ELF-1 (cell line): ENCODE data around the gene RTRAF.
A peak's percentile ranks its signal among the peaks of the same experiment; 100 is the strongest.

Experiments used
- DNase-seq: peaks from one replicate; pipeline ENCODE4 v3.0.0-alpha.2; 2016; ENCODE audit warnings: low read depth, low spot score

Gene RTRAF

GRCh38 chr14:52020161-52020714 is 30.9 kb downstream of the RTRAF start:
- no peak for DNase-seq

DNA sequence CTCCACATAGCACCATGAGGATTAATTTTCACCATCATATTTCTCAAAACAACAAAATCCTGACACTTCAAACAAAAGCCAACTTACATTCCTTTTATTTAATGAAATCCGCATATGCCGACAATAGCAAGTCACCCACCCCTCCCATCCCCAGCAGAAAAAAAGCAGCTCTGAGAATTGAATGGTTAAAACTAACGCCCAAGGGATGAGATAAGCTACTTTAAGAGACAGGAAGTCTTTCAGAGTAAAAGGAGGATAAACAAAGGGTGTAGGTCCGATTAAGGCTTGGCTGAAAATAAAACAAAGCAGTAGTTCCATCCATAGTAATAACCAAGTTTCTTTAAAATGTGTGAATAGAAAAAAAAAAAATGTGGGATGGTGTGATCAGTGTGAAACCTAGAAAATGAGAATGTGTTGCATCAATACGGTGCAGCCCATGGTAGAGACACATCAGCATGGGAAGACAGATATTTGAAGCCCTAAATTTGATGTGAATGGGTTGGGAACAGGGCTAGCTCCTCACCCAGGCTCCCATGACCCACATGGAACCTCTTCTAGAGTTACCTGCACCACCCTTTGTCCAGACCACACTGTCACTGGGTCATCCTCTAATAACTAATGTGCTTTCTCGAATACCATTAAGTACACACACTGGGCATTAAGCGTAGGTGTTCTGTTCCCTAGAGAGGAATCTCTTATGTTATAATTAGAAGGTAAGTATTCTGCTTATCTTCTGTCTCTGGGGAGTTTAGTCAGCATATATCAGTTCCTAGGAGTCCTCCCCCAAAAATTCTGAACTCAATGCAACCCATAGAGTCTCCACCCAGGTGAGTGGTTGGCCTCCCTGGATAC is 31.7 kb downstream of the RTRAF start:
- peak; percentile 13 for DNase-seq

DNA sequence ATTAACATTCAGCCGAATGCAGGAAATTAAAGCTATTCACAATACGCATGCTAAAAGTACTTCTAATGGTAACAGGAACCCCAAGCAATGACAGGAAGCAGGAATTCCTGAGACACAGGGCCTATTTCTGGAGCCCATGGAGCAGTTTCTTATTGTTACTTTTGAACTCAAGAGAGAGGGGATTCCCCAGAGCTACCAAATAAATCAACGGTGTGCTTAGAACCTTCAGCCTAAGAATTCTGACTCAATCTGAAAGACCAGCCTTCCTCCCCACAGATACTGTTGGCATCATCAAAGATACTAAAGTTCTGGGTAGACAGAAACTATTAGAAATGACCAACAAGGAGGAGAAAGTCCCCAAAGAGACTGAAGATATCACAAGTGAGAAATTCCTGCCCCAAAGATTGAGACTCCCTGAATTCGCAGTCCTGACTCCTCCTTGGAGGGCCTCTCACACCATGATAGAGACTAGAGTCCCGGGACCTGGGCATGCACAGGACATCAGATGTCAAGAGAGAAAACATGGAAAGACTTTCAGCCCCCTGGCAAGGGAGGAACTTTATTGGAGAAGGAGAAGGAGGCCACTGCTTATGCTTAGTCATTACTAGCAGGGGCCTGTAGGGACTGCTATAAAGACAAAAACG is 32.7 kb downstream of the RTRAF start:
- no peak for DNase-seq

DNA sequence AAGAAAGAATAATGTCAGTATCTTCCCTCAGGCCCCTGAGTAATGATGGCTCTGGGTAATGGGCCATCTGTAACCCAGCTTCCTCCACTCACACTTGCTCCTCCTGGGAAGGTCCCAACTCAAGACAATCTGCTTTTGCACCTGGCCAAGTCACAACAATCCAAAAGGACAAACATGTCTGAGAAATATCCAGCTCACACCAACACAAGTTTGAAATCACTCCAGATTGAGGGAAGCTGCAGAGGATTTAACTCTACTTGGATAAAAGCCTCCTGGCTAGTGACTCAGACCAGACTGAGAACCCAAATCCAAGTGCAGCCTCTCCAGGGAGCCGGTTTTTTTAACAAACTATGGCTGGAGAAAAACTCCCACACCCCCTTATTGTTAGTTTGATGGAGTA is 34.2 kb downstream of the RTRAF start:
- DNase-seq: no peak

DNA sequence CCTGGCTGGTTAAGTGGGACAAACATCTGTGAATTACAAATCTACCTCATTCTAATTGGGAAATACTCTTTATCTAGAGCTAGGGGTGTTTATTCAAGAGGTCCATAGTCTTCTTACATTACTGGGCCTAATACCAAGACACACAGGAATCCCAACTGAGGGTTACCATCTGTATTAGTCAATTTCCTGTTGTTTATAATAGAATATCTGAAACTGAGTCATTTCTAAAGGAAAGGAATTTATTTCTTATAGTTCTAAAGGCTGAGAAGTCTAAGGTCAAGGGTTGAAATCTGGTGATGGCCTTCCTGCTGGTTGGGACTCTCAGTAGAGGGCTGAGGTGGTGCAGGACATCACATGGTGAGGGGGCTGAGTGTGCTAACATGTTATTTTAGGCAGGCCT is 36.0 kb downstream of the RTRAF start:
- DNase-seq: no peak

- DNase-seq: no peak
These were observed 36.8 kb downstream of the RTRAF start for GRCh38 chr14:52026017-52026660.

- DNase-seq: no peak
These were observed 37.6 kb downstream of the RTRAF start for GRCh38 chr14:52026901-52027300.

DNA sequence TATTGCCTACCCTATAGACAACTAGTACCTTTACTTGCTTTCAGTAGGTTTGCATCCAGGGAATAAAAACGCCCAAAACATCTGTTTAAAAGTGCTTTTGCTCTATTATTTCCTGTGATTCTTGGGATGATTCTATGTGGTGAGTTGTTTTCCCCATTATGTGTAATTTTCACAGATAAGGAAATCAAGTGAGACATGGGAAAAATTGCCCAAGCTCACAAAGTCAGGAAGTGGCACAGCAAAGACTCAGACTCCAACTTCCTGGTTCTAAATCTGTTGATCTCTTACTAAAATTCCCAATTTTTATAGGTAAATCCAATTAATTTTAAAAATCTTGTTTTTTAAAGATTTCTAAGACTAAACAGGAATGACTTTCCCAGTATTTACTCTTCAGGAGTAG is 40.5 kb downstream of the RTRAF start:
- no peak for DNase-seq

DNA sequence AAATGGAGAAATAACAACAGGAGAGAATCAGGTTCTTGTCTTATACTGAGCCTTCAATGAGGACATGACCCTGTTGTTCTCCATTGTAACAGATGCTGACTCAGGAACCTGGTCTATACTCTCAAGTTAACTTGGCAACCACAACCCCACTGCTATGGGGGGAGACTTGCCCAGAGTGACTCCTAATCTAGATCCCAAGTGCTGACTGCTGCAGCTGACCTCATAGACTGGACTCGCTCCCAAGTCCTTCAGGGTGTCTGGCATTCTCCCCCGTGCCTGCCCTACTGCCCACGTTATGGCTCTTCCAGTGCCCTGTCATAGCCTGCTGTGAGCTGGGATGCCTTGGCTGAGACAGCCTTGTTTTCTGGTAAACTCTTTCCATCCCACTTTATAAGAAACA is 42.4 kb downstream of the RTRAF start:
- DNase-seq: no peak

DNA sequence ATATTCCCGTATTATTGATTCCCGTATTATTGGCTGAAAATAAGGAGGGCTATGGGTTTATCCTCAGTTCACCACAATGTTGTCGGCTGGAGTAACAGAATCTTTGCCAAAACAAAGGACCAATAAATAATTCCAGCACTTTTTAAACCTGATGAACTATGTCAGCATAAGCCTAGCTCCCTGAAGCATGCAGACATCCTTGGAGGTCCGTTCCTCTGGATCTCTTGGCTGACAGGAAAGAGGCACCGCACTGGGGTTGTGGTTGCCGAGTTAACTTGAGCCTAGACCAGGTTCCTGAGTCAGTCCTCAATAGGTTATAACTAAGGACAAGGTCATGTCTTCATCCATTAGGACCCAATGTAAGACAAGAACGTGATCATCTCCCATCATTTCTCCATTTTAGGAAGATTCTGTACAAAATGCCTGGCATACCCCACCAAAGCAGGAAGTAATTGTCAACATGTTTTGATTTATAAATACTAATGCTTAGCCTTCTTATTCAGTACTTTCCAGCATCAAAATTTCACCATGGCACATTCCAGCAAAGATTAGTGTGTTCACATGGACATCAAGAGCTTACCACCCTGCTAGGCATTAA is 43.0 kb downstream of the RTRAF start:
- DNase-seq: no peak

DNA sequence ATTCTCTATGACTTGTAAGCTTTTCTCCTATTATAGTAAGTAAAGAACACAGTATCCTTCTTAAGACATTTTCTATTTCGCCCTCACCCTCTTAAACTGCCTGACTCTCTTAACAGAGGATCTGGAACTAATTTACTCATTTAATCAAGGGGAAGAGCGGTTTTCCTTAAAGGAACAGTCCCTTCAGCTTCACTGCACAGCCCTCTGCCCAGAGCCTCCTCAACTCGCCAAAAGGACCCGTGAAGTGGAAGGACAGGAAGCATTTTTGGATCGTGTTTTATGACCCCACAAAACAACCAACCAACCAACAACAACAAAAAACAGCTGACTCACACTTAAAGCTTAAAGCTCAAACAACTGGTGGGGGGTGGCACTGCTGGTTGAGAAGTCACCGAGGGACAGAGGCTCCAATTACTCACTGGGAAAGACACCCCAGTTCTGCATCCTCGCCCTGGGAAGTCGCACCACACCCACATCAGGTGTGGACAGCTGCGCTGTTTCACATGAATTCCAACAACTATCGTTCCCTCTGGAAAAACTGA is 43.8 kb downstream of the RTRAF start:
- DNase-seq: no peak

GRCh38 chr14:52039124-52039815 is 49.9 kb downstream of the RTRAF start:
- no peak for DNase-seq

DNA sequence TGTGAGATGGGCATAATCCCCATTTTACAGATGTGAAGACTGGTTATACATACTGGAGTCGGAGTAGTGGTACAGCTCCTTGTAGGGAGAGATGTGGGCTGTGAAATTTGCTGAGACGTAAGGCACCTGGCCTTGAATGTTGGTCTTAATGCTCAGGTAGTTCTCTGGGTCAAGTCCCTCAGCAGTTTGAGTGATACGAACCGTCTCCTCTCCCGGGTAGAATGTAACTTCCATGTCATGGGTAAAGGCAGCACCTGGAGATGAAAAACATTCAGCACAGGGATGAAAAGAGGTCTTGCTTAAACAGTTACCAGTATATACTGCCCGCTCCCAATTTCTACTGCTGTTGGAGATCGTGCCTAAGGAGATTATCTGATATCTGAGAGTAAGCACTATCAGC is 51.3 kb downstream of the RTRAF start:
- no peak for DNase-seq

- DNase-seq: no peak
These were observed 53.3 kb downstream of the RTRAF start for GRCh38 chr14:52042371-52043289.

DNA sequence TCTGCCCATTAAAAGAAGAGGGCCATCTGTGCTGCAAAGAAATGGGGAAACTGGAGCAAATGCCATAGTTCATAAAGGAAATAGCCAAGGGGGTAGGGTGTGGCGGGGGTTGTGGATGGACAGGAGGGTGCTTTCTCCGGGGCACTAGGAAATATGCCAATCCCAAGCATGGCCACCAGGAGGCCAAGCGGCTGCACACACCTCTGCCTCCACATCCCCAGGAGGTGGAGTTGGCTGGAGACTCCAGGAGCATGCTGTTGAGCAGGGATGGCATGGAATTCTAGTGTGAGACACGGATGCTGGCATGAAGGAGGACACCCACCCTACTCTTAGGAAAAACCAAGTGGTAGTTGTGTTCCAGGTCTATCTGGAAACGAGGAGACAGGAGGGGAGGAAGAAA is 54.3 kb downstream of the RTRAF start:
- DNase-seq: peak; percentile 81

GRCh38 chr14:52044791-52045522 is 55.6 kb downstream of the RTRAF start:
- no peak for DNase-seq

GRCh38 chr14:52046376-52046917 is 57.1 kb downstream of the RTRAF start:
- DNase-seq: no peak

GRCh38 chr14:52048116-52048515 is 58.8 kb downstream of the RTRAF start:
- no peak for DNase-seq

- no peak for DNase-seq
These were observed 59.4 kb downstream of the RTRAF start for GRCh38 chr14:52048641-52049204.
